ENCODE data around the gene CDK4.

The CDK4 gene

GRCh38 chr12:57782608-57783465, 30.7 kb upstream of the CDK4 start, which contains the start of gene TSFM:
Gene TSFM, plus strand, starts transcription at chr12:57782787. Its CDS starts 15 bp downstream, at chr12:57782802.
- Histone ChIP-seq H3K9me3 (replicated peaks in 1 of 11) (no peaks in the 10 kb centered on the region), H3K27ac (peak within 1 kb of the TSS; percentile 36 to 88 (median 83); a peak in 21 of 22 replicates), H3K9ac (peak within 1 kb of the TSS; percentile 85 to 96 (median 91)), H3K4me1 (peaks cover 33 to 57% (median 38%) of the 10 kb centered on the region in 10 experiments), H3K4me2 (peak within 1 kb of the TSS; percentile 76 to 99 (median 91)), H3K27me3 (no peaks in the 10 kb centered on the region), H4K20me1 (peaks cover 0 to 22% (median 0%) of the 10 kb centered on the region in 11 experiments; a peak in 7 of 22 replicates), H3K36me3 (peaks cover 29 to 64% (median 47%) of the 10 kb centered on the region in 11 experiments), H3K4me3 (peak within 1 kb of the TSS; percentile 80 to 99 (median 94))
- peak in 7 of 11 experiments; percentile 15 to 68 (median 45); a peak in 6 of 22 replicates for TF ChIP-seq Cebpa-rat (IDR thresholded peaks at IDR 0.05)

- peaks cover 23 to 58% (median 41%) of the 10 kb centered on the region in 11 experiments for H3K36me3 ChIP-seq
- peak overlapping the region; percentile 30 to 88 (median 82); a peak in 18 of 22 replicates for H3K27ac ChIP-seq
- TF ChIP-seq Cebpa-rat (IDR thresholded peaks at IDR 0.05) = no peak
- H4K20me1 ChIP-seq = peaks cover 0 to 16% (median 0%) of the 10 kb centered on the region in 11 experiments; a peak in 6 of 22 replicates
- H3K9me3 ChIP-seq (replicated peaks in 1 of 11) = no peaks in the 10 kb centered on the region
- H3K27me3 ChIP-seq = no peaks in the 10 kb centered on the region
- H3K4me2 ChIP-seq = peak overlapping the region; percentile 67 to 96 (median 84)
- peaks cover 33 to 57% (median 38%) of the 10 kb centered on the region in 10 experiments for H3K4me1 ChIP-seq
- peak overlapping the region; percentile 80 to 99 (median 94); a peak in 16 of 20 replicates for H3K4me3 ChIP-seq
- peak overlapping the region in 7 of 11 experiments; percentile 35 to 92 (median 88); a peak in 11 of 22 replicates for H3K9ac ChIP-seq
Measured at GRCh38 chr12:57782243-57782607, 30.1 kb upstream of the CDK4 start.

- Histone ChIP-seq H3K27ac (peak overlapping the region; percentile 30 to 87 (median 75); a peak in 20 of 22 replicates), H3K27me3 (no peaks in the 10 kb centered on the region), H4K20me1 (peaks cover 0 to 12% (median 0%) of the 10 kb centered on the region in 11 experiments; a peak in 4 of 22 replicates), H3K9me3 (replicated peaks in 1 of 11) (no peaks in the 10 kb centered on the region), H3K4me2 (peak overlapping the region; percentile 67 to 96 (median 84)), H3K9ac (peak overlapping the region in 9 of 11 experiments; percentile 10 to 92 (median 52); a peak in 15 of 22 replicates), H3K4me3 (peak overlapping the region in 9 of 10 experiments; percentile 7 to 98 (median 89); a peak in 14 of 20 replicates), H3K4me1 (peaks cover 33 to 57% (median 38%) of the 10 kb centered on the region in 10 experiments), H3K36me3 (peaks cover 19 to 53% (median 37%) of the 10 kb centered on the region in 11 experiments)
- TF ChIP-seq Cebpa-rat (IDR thresholded peaks at IDR 0.05) = no peak
Measured at GRCh38 chr12:57781801-57782200, 29.7 kb upstream of the CDK4 start.

- Histone ChIP-seq H3K27ac (peak overlapping the region; percentile 30 to 87 (median 75); a peak in 20 of 22 replicates), H3K4me1 (peaks cover 33 to 58% (median 38%) of the 10 kb centered on the region in 10 experiments), H3K36me3 (peaks cover 13 to 48% (median 31%) of the 10 kb centered on the region in 11 experiments), H3K27me3 (no peaks in the 10 kb centered on the region), H3K9me3 (replicated peaks in 1 of 11) (no peaks in the 10 kb centered on the region), H3K4me2 (peak overlapping the region; percentile 67 to 96 (median 84)), H3K4me3 (peak overlapping the region in 9 of 10 experiments; percentile 7 to 98 (median 89); a peak in 14 of 20 replicates), H4K20me1 (peaks cover 0 to 7% (median 0%) of the 10 kb centered on the region in 11 experiments; a peak in 3 of 22 replicates), H3K9ac (peak overlapping the region in 10 of 11 experiments; percentile 10 to 92 (median 46); a peak in 16 of 22 replicates)
- peak in 9 of 11 experiments; percentile 19 to 75 (median 61); a peak in 14 of 22 replicates for TF ChIP-seq Cebpa-rat (IDR thresholded peaks at IDR 0.05)
Measured at GRCh38 chr12:57781244-57781643, 29.1 kb upstream of the CDK4 start.

GRCh38 chr12:57780284-57780897, 28.3 kb upstream of the CDK4 start:
- Histone ChIP-seq H3K27me3 (no peaks in the 10 kb centered on the region), H3K36me3 (peaks cover 5 to 39% (median 22%) of the 10 kb centered on the region in 11 experiments), H3K4me2 (peak overlapping the region; percentile 67 to 96 (median 84)), H3K27ac (peak overlapping the region; percentile 30 to 87 (median 75); a peak in 20 of 22 replicates), H4K20me1 (peaks cover 0 to 7% (median 0%) of the 10 kb centered on the region in 11 experiments; a peak in 3 of 22 replicates), H3K9ac (peak overlapping the region in 8 of 11 experiments; percentile 35 to 92 (median 54); a peak in 12 of 22 replicates), H3K9me3 (replicated peaks in 1 of 11) (no peaks in the 10 kb centered on the region), H3K4me3 (peak overlapping the region in 3 of 10 experiments; percentile 13 to 89 (median 44); a peak in 3 of 20 replicates), H3K4me1 (peaks cover 33 to 67% (median 41%) of the 10 kb centered on the region in 10 experiments)
- TF ChIP-seq Cebpa-rat (IDR thresholded peaks at IDR 0.05) = no peak

GRCh38 chr12:57779736-57780135, 27.6 kb upstream of the CDK4 start:
- Histone ChIP-seq H3K9me3 (replicated peaks in 1 of 11) (no peaks in the 10 kb centered on the region), H3K4me3 (no peak overlapping the region), H3K4me2 (peak overlapping the region in 7 of 11 experiments; percentile 67 to 96 (median 84); a peak in 11 of 22 replicates), H4K20me1 (peaks cover 0 to 7% (median 0%) of the 10 kb centered on the region in 11 experiments; a peak in 3 of 22 replicates), H3K27me3 (no peaks in the 10 kb centered on the region), H3K4me1 (peaks cover 33 to 74% (median 43%) of the 10 kb centered on the region in 10 experiments), H3K27ac (peak overlapping the region in 5 of 11 experiments; percentile 79 to 87 (median 83); a peak in 6 of 22 replicates), H3K36me3 (peaks cover 0 to 38% (median 16%) of the 10 kb centered on the region in 11 experiments; a peak in 17 of 22 replicates), H3K9ac (no peak overlapping the region)
- no peak for TF ChIP-seq Cebpa-rat (IDR thresholded peaks at IDR 0.05)

- Histone ChIP-seq H3K4me3 (no peak overlapping the region), H3K27me3 (no peaks in the 10 kb centered on the region), H3K27ac (no peak overlapping the region), H3K4me2 (no peak overlapping the region), H3K36me3 (peaks cover 0 to 30% (median 7%) of the 10 kb centered on the region in 11 experiments; a peak in 9 of 22 replicates), H3K9ac (no peak overlapping the region), H3K9me3 (replicated peaks in 1 of 11) (no peaks in the 10 kb centered on the region), H4K20me1 (no peaks in the 10 kb centered on the region; a peak in 2 of 22 replicates), H3K4me1 (peaks cover 30 to 78% (median 42%) of the 10 kb centered on the region in 10 experiments)
- no peak for TF ChIP-seq Cebpa-rat (IDR thresholded peaks at IDR 0.05)
Measured at GRCh38 chr12:57777911-57778310, 25.8 kb upstream of the CDK4 start.

GRCh38 chr12:57777367-57777766, 25.3 kb upstream of the CDK4 start:
- no peak overlapping the region for H3K9ac ChIP-seq
- H3K27ac ChIP-seq = no peak overlapping the region
- H3K9me3 ChIP-seq (replicated peaks in 1 of 11) = no peaks in the 10 kb centered on the region

More at GRCh38 chr12:57777367-57777766, 25.3 kb upstream of the CDK4 start:
- Histone ChIP-seq H3K27me3 (no peaks in the 10 kb centered on the region), H3K4me3 (no peak overlapping the region), H3K36me3 (peaks cover 0 to 30% (median 7%) of the 10 kb centered on the region in 11 experiments; a peak in 9 of 22 replicates), H3K4me1 (peaks cover 34 to 82% (median 46%) of the 10 kb centered on the region in 10 experiments), H3K4me2 (no peak overlapping the region), H4K20me1 (no peaks in the 10 kb centered on the region)
- no peak for TF ChIP-seq Cebpa-rat (IDR thresholded peaks at IDR 0.05)

Data from BLaER1 treated with 17β-estradiol and CSF1 and Interleukin-3, amounts not matched to agents 10 nM and 100 nM (cell line).